Stimulated activated CD4-positive, alpha-beta T cell treated with anti-CD3 and anti-CD28 coated beads, Interleukin-1b, Interleukin-23, amount 100 ng/mL, for 4 hours (primary cell): Measurements from ENCODE around the gene MEIS3.

Source experiments
- DNase-seq, 2 donors: peaks; one replicate each; pipeline ENCODE4 v3.0.0-alpha.2; 2020; ENCODE audit warnings: low read depth in 2 of 2

The MEIS3 gene

DNA sequence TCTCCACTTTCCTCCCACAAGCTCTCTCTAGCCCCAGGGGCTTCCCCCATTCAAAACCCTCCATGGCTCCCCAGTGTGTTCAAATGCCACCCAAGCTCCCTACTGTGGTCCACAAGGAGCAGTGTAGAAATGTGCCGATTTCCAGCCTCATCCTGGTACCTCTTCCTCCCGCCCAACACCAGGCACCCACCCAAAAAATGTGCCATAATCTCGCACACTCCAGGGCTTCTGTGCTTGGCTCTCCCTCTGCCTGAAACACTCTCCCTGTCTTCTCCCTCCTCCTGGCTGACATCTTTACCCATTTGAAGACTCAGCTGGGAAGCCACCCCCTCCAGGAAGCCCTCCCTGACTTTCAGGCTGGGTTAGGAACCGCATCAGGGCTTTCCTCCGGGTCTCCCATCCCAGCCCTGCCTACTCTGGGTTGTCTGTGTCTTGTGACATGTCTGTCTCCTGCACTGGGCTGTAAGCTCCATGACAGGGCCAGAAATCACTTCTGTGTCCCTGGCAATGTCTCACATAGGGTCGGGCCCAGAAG lies 16.6 kb upstream of the MEIS3 start:
- no peak for DNase-seq

- no peak for DNase-seq
These were observed 15.9 kb upstream of the MEIS3 start for GRCh38 chr19:47435196-47435595.

DNA sequence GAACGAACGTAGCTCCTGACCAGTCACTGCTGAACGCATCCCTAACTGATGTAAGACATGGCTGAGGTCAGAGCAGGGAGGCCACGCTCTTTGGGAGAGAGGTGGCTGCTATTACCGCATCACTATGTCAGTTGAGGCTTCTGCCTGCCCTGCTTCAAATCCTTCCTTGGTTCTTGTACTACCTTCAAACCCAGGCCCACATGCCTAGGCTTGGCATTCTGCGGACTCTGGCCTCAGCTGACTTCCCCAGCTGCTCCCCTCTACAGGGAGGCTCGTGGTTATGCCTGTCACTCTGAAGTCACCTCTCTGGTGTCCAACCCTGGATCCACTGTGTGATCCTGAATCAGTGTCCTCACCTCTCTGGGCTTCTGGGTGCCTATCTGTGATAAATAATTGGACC lies 14.8 kb upstream of the MEIS3 start:
- no peak for DNase-seq

- no peak for DNase-seq
These were observed 13.8 kb upstream of the MEIS3 start for GRCh38 chr19:47433121-47433520.

GRCh38 chr19:47432499-47432898 lies 13.2 kb upstream of the MEIS3 start:
- no peak for DNase-seq

DNA sequence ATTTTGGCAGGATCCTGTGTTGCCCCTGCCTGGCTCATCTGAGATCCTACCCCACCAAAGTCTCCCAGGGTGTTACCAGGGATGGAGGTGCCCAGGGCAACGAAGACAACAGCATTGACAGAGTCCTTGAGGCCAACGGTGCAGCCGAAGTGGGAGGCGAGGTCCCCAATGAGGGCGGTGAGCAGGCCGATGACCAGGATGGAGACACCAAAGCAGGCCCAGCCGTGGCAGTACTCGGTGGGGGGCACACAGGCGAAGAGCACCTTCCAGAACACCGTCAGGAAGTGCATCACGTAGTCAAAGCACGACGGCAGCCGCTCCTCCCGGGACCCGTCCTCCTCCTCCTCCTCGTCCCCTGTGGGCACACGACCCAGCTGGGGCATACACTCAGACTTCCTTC lies 12.8 kb upstream of the MEIS3 start:
- DNase-seq = no peak

GRCh38 chr19:47430041-47430802 lies 10.9 kb upstream of the MEIS3 start:
- no peak for DNase-seq

DNA sequence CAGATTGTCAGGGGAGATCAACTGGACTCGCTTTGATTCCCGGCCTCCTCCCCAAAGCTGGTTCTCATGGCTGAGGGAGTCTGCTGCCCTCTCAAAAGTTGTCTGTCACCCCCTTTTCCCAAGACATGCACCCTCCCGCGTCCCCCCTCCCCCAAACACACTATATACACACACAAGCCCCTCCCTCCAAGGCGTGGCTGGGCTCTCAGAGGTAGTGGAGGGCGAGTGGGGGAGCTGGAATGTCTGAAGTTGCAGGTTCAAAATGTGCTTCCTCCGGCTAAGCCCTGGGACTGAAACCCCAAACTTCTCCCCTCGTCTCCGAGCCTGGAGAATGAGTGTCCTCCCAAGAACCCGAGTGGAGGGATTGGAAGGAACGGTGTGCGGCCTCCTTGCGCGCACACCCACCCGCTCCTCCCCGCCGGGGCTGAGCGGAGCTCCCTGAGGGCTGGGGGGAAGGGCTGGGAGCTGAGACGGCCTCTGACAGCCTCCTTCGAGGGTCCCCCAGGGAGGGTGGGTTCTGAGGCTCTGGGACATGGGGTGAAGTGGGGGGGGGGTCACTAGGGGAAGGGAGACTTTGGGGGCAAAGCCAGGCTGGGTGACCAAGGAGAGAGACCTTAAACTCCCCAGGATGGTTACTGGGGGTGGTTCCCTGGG lies 9.9 kb upstream of the MEIS3 start:
- no peak for DNase-seq

DNA sequence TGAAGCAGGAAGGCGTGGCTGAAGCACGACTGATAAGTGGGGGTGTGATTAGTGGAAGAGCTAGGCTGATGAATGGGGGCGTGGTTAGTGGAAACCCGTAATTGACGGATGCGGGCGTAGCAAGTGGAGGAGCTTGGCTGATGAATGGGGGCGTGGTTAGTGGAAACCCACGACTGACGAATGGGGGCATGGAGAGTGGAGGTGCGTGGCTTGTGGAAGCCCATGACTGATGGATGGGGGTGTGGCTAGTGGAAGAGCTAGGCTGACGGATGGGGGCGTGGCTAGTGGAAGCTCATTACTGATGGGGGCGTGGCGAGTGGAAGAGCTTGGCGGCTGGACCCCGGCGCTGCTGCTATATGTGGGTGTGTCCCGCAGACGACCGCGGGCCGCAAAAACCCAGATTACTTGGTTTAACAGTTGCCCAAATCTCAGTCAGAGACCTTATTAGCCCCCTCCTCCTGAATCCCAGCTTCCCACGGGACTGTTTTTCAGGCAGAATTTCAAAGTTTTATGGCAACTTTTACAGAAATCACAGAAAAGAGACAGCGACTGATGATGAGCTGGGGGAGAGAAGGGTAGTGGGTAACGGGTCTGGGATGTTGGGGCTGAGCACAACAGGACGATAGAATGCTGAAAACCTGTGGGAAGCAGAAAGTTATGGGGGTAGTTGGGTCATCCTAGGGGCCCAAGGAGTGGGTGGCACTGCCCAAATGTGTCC lies 9.0 kb upstream of the MEIS3 start:
- peak; percentile 65 to 67 for DNase-seq

- DNase-seq = peak; percentile 60 to 70
These were observed 8.2 kb upstream of the MEIS3 start for GRCh38 chr19:47427241-47428176.

DNA sequence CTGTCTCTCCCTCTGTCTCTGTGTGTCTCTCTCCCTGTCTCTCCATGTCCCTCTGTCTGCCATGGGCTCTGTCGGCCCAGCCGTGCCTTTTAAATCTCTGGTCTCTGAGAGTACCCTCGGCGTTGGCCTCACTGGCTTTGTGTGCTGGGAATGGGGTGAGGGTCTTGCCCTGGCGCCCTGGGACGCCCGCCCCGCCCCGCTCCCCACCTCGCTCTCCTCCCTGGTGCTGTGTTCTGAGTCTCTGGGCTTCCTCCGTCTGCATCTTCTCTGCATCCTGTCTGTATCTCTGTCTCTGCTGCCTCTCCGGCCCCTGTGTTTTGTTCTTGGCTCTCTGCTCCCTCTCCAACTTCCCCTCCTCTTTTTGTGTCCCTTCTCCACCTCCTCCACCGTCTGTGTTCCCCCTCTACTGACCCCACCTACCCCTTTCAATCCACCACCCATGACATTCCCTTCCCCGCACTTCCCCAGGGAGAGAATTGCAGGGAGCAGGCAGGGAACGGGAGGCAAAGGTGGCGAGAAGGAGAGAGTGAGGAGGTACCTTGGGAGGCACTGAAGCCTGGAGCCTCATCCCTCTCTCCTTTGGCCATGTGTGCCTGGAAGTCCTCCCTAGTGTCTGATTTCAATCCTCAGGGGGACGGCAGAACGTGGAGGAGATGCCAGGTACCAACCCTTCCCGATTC lies 4.0 kb upstream of the MEIS3 start:
- no peak for DNase-seq

GRCh38 chr19:47422417-47423163 lies 3.3 kb upstream of the MEIS3 start:
- no peak for DNase-seq

DNA sequence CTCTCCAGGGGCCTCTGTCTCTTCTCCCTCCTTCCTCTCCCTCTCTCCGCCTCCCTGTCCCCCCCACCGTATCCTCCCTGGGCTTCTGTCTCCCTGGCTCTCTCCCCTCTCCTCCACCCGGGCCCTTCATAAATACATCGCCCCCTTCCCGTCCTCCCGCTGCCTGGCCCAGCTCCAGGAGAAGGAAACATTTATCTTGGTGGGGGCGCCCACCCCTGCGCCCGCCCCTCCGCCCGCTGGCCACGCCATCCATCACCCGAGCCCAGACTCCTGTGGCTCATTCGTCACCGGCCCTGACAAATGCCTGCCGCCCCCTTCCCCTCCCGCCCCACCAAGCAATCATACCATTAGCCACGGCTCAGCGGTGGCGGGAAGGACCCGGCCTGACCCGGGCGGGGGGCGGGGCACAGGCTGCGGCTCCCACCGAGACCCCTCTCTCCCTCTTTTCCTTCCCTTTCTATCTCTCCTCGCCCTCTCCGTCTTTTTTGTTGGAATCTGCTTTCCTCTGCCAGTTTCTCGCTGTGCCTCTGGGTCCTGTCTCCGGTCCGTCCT lies 2.6 kb upstream of the MEIS3 start:
- no peak for DNase-seq

DNA sequence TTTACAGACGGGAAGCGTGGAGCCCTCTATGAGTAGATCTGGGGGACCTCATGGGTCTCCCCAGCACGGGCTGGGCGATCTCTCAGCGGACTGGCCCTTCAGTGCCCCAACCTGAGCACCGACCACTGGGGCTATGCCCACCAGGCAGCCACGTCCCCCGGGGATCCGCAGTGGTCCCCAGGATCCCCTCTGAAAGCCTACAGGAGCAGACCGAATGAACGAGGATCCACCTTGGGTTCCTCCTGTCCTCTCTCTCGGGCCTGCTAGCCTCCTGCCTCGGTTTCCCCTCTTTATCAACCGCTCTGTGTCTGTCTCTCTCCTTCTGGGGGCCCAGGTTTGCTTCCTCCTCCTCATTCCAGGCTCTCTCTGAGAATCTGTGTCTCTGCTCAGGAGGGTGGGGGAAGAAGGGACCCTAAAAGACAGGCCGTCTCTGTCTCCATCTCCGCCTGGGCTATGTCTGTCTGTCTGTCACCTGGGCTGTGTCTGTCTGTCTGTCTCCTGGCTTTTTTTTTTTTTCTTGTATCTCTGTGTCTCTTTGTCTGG lies 2.0 kb upstream of the MEIS3 start:
- no peak for DNase-seq

- no peak for DNase-seq
These were observed 462 bp upstream of the MEIS3 start for GRCh38 chr19:47419789-47420188.

DNA sequence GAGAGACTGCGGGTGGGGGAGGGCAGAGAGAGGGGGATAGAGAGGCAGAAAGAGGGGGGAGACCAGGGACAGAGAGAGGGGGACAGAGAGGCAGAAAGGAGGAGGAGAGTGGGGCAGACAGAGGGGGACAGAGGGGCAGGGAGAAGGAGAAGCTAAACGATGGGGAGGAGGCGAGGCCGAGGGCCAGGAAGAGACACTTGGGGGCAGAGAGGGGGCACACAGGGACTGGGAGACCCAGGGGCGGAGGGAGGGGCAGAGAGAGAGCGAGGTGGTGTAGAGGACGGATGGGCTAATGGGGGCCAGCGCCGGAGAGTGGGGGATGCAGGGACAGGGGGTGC lies 666 bp downstream of the MEIS3 start:
- no peak for DNase-seq

DNA sequence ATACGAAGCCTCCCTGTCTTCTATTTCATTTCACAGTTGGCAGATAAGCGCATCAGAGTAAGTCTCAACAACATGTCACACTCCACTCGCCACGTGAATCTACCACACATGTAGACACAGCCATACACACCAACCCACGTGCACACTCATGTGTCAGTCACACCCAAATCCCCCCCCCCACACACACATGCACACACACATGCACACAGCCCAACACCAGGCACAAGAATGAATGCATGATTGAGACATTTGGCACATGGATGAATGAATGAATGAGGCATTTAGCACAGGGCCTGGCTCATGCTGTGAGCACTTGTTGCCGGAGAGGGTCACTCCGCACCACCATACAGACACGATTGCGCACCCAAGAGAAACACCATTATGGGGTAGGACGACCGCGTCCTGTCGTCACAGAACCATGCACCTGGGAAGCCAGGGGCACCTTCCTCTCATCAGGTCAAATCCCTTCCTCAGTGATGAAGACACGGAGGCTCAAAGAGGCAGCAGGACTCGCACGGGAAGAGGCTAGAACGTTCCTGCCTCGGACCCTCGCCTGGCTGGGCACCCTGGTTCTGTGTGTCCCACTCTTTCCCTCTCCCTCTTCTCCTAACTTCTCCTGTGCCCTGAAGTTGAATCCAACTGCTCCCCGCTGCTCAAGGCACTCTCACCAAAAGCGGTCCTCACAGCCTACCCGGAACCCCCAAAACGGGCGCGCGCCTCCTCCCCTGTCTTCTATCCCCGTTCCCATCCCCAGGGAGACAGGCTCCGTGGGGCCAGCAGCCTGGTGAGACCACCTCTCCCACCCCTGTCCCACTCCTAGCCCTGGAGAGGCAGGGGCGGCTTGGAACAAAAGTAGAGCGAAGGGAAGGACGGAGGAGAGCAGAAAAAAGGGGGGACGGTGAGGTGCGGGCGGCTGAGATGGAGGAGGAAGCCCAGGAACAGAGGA lies 1.3 kb downstream of the MEIS3 start:
- DNase-seq = no peak

- DNase-seq = no peak
These were observed 2.1 kb downstream of the MEIS3 start for GRCh38 chr19:47417107-47417745.
